Stimulated activated CD4-positive, alpha-beta T cell treated with anti-CD3 and anti-CD28 coated beads, Interleukin-1b, Interleukin-23, amount 100 ng/mL, for 24 hours (primary cell): ENCODE data around the gene ABCD2.
"Not testable (repeated sequence)": the region's sequence is repeated elsewhere in the genome, so short reads cannot be mapped to it uniquely, and the experiment has no call there.

Experiments used
- DNase-seq, 4 experiments: peaks; one replicate each; pipeline ENCODE4 v3.0.0-alpha.2; 2020; ENCODE audit warnings: low read depth in 4 of 4, low spot score in 1 of 4

Gene ABCD2

DNA sequence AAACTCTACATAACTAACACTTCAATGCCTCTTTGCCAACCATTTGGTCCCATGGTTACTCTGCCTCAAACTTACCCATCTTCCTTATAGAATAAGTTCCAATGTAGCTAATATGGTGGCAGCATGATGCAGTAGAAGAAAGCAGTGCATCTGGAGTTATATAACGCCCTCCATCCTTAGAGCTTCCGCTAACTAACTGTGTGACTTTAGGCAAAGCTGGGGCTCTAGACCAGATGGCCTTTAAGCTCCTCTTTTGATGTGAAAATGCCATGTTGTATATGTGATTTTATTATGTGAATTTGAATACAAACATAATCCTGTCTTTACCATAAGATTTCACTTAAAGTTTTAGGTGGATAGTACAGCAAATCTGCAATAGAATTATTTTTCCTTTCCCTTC, 6.1 kb downstream of the ABCD2 start:
- no peak for DNase-seq

DNA sequence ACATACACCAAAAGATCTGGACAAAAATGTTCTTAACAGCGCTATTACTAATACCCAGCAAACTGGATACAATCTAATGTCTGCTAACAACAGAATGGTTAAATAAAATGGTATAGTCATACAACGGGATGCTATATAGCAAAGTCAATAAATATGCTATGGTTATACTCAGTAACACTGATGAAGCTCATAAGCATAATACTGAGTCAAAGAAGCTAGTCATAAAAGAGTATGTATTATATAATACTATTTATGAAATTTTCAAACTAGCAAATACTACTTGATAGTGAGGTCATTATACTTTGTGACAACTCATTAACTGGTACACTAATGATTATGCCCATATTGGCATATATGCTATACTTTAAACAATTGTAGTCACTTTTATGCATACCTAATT, 7.4 kb downstream of the ABCD2 start:
- no peak for DNase-seq

DNA sequence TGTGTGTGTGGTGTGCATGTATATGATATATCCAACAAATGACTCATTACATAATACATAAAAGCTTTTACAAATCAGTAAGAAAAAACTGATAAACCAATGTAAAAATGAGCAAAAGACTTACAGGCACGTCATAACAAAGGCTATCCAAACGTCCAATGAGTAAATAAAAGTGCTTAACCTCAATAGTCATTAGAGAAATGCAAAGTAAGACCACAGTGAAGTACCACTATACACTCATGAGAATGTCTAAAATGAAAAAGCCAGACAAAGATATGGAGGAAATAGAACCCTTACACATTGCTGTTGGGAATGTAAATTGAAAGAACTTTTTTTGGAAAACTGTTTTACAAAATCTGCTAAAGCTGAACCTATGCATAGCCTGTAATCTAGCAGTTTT, 7.8 kb downstream of the ABCD2 start:
- no peak for DNase-seq

DNA sequence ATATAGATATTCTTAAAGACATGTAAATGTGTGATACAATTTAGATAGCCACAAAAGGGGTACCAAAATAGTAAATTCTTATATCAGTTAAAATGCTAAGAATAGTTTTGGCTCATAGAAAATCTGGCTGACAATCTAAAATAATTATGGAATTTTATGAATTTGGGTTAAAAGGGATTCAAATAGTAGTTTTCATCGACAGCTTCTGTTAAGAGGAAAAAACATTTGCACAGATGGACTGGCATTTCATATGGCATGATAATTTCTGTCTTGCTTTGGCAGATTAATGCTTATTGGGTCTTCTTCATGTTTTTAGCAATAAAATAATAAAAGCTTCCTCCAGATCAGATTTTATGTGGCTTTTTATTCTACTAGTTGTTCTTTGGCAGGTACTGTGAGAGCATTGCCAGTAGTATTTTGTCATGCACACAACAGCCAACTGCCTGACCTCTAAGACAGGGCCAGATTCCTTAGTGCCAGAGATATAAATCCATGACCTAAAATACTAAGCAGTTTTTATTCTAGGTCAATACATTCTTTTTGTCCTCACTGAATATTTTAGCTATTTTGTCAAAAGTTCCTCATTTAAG, 9.1 kb downstream of the ABCD2 start:
- DNase-seq: no peak

DNA sequence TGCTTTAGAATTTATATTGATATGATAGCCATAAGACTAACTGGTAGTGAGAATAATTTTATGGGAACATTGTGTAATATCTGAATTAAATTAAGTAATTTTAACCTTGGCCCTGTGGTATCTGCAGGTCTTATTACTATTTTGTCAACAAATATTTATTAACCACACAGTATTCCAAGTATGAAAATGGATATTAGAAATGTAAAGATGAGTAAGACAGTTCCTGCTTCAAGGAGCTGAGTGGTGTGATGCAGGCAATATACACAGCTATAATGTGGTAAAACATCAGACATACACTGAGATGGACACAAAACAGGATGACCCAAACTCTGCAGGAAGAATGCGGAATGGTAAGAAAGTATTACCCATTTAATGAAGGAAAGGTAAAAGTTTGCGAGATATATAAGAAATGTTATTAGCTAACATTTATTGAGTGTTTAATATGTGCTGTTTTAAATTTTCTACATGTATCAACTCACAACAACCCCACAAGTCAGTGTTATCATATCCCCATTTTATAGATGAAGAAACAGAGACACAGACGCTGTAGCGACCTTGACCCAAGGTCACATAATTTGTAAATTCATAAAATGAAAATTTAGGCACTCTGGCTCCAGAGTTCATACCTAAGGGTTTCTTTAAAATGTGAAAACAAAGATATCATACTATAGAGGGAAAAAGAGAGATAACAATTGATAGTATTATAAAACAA, 12.7 kb downstream of the ABCD2 start:
- DNase-seq: no peak

DNA sequence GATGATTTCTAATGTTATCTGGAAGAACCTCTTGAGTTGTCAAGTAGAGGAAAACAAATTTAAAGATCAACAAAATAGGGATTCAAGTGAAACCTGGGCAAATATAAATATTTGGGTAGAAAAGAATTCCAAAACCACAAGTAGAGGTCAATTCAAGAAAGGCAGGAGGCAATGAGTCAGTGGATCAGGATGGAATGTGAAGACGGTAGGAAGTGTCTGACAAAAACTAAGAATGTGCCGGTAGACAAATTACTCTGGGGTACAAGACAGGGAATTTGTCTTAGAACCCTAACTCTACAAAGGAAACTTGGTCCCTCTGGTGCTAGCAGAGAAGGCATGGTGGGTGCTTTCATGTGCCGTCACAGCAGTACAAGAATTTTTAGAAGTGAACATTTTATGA, 13.6 kb downstream of the ABCD2 start:
- no peak for DNase-seq

DNA sequence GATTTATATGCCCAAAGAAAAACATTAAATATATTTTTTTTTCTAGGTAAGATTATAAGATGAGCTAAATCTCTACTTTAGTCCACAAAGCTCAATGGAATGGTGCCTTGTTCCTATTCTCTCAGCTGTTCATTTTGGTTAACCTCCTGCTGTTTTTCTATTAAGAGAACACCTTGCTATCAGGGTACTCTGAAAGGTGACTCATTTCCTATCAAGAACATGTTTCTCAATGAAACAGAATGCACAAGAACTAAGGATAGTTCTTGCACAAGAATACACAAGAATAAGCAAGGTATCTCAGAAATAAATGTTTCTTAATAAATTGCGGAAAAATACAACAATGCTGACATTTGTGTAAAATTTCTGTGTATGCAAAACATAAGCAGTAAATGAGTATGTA, 14.1 kb downstream of the ABCD2 start:
- no peak for DNase-seq

DNA sequence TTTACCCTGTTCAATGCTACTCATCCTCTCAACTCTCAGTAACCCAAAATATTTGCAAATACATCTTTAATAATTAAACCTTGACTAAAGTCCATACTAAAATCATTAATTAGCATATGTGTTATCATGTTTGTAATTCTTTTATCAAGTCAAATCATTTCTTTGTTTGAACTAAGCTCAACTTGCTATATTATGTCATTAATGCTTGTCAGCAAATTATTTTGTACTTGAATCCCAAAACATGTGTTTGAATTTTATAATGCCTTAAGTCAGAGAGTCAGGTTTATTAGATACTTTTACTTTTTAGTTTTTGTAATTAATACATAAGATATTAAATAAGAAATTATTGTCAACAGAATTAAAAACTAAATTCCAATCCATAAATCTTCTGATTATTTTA, 16.5 kb downstream of the ABCD2 start:
- no peak for DNase-seq

DNA sequence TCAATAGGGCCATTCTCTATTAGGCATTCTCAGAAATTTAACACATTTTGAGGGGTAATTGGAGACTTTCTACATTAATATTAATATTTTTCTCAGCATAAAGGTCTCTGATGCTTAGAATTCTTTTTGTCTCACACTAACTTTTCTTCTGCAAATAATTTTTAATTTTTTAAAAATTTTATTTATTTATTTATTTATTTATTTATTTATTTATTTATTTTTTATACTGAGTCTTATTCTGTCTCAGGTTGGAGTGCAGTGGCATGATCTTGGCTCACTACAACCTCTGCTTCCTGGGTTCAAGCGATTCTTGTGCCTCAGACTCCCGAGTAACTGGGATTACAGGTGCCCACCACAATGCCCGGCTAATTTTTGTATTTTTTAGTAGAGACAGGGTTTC, 17.7 kb downstream of the ABCD2 start:
- not testable (repeated sequence) for DNase-seq

DNA sequence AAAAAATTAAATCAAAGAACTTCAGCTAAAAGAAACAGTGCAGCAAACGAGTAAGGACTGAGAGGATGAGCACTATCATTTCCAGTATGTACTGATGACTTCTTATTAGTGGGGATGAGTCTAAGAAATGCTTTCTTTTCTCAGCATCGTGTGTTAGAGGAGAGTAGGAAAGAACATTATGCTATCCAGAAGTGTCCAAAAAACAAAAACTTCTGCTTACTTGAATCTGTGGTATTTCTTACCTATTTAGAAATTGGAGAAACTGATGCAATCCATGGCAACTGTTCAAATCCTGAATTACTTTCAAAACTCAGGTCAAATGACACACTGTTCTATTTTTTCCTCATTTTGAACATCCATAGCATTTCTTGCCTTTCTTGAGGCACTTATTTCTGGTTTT, 23.7 kb downstream of the ABCD2 start:
- no peak for DNase-seq

DNA sequence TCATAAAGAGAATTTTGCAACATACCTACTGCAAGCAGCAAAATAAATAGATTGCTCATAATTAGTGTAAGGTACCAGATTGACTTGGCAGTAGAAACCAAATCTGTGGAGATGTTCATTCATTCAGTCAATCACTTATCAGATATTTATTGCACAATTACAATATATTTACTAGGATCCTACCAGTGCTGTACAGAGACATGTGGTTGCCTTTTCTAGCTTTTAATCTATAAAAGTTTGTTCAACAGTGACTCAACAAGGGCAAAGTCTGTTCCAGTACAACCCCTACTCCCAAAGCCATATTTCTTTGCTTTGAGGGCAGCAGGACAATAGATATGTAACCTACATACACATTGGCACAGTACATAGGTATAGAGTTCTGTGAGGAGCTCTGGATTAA, 27.3 kb downstream of the ABCD2 start:
- no peak for DNase-seq

DNA sequence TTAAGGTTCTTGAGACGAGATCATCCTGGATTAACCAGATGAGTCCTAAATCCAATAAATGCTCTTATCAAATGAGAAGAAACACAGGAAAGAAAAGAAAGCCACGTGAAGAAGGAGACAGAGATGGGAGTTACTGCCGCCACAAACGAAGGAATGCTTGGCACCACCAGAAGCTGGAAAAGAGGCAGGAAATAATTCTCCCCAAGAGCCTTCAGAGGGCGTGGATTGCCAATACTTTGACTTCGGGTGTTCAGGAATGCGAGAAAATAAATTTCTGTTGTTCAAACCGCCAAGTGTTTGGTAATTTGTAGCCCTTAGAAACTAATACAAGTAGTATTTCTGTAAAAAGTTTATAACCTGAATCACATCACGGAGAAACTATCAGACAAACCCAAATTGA, 31.3 kb downstream of the ABCD2 start:
- no peak for DNase-seq

DNA sequence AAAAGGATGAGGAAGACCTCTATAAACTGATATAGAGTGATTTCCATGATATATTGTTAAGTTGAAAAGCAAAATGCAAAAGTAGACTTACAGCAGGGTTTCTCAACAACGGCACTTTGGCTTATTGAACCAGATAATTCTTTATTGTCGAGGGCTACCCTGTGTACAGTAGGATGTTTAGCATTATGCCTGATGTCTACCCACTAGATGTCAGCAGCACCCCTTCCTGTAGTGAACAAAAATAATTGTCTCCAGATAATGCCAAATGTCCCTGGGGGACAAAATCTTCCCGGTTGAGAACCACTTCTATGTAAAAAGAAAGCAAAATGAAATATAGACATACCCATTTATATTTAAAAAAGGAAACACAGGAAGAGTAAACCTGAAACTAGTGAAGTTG, 32.4 kb downstream of the ABCD2 start:
- no peak for DNase-seq

DNA sequence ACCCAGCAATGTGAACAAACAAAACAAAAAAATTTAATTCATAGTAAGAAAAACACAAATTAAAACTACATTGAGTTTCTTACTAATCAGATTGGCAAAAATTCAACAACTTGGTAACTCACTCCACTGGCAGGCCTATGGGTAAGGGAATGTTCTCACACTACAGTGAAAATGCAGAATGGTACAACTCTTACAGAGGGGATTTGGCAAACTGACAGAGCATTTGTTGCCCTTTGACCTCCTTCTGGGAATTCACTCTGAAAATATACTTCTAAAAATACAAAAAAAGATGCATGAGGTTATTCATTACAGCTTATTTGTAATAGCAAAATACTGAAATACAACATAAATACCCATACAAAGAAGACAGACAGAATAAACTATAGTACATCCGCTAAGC, 32.8 kb downstream of the ABCD2 start:
- no peak for DNase-seq

DNA sequence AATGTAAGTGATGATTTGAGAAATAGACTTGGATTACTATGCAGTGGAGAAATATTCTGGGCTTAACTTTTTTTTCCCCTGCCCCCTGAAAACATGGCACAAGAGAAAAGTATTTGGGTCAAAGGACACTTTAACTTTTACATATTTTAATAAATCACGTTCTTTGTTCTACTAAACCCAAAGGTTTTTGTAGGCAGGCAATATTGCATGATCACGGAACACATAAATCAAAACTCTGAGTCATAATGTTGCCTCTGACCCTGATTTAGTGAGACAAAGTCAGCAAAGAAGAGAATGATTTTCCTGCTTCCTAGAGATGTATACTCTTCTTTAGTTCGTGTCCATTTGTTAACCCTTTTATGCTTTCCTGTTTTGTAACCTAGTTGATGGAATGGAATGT, 38.0 kb downstream of the ABCD2 start:
- DNase-seq: no peak

DNA sequence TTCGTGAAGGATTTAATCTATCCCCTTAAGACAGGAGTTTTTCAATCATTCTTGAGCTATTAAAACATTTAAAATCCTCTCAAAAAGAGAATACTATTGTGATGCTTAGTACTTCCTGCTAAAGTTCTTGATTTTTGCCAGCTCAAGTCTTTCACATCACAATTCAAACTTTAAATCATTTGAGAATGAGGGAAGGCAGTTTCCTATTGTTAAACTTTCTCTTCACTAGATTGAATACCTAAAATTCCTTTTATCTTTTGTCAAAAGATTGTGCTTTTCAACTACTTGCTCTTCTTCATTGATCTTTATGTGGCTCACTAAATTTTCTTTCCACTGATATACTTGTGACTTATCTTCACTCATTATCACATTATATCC, 44.1 kb downstream of the ABCD2 start:
- DNase-seq: no peak

DNA sequence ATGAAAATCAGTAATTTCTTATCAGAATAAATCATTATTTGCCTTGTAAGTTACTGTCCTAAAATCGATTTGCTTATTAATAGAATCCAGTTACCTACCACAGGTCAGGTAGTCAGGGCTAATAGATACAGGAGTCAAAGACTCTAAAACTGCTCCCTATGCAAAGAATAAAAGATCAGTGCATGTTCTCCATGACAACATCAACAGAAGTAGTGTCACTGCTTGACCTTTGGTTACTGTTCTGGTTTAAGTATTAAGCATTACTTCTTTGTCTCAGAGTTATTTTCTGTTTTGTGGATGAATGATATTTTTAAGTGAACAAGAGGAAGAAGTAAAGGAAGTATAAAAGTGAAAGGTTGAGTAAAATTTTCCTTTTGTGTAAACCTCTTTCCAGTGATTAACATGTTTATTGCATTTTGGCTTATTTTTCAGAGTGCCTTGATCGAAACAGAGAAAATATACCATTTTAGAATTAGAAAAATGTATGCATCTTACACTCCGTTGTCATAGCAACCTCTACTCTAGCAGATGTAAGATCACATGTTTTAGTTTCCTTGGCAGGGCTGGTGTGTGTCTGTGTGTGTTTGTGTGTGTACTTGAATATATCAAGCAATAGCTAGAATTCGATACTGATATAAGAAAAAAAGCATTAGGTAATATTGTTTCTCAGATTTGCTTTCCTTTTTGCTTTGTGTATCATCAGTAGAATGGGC, 44.7 kb downstream of the ABCD2 start:
- no peak for DNase-seq

DNA sequence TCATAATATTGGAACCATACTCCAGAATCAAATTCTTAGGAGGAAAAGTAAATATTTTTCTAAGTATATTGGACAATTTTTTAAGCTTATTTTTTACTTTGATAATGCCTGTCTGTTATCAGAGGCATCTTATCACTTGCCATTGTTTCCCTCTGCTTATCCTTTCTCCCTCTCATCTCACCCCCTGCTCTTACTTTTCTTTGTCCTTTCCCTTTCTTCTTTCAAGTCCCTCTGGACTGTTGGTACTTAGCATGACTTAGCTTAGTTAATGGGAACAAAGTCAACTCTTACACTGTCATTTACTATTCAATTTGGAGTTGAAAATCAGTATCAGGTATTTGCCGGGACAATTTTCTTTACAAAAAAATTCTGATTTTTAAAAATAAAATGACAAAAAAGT, 45.2 kb downstream of the ABCD2 start:
- DNase-seq: no peak

DNA sequence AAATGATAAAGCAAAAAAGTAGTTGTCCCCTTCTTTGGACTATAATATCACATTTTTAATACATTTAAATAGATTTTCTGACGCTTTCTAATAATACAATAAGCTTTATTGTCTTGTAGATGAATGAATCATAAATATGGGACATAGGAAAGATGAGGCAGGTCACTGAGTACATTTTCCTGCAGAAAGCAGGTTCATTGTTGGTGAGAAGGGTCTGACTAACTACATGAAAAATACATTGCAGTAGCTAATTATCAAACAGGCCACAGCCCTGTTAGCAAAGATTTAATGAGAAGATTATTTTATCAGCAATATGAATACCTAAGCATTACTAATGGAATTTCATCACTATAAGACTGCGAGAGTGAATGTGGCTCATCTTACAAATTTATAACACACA, 45.6 kb downstream of the ABCD2 start:
- DNase-seq: no peak

DNA sequence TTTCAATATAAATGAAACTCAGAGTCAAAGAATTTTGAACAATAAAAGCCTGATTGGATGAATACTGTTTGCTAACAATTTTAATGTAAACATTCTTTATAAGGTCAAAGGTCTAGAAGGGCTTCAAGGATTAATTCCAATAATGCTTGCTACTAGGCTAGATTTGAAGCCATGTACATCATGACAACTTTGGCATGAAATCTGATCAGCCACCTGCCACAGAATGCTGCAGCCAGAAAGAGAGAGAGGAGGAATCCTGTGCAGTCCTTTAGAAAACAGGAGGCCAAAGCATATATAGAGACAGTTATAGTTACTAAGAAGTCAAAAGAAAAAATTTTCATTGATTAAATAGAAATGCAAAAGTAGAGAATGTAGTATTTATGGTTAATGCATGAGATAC, 47.1 kb downstream of the ABCD2 start:
- DNase-seq: no peak

DNA sequence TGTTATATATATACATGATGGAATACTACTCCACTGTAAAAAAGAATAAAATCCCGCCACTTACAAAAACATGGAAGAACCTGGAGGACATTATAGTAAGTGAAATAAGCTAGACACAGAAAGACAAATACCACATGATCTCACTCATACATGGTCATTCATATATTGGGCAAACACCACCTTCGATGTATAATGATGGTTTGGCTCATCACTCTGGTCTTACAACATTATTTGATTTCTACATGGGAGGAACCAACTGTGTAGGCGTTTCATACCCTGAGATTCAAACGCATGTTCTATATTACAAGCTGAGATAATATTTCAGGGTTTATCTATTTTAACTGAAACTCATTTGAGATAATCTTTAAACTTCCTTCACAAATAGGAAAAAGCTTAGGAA, 48.3 kb downstream of the ABCD2 start:
- no peak for DNase-seq

DNA sequence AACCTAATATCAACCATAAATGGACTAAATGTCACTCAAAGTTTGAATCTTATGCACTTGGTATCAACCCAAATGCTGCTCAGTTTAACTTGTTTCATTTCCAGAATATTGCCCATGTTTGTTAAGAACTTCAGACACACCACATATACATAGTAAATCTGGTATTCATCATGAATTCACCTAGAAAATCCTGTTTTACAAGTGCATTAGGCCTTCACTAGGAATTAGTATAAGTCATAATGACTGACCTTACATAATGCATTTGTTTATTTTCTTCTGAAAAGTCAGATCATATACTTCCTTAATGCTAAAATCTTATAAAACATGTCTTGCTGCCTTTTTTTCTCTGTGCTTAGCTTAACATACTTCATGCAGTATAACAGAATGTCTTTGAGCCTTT, 66.1 kb downstream of the ABCD2 start:
- no peak for DNase-seq

DNA sequence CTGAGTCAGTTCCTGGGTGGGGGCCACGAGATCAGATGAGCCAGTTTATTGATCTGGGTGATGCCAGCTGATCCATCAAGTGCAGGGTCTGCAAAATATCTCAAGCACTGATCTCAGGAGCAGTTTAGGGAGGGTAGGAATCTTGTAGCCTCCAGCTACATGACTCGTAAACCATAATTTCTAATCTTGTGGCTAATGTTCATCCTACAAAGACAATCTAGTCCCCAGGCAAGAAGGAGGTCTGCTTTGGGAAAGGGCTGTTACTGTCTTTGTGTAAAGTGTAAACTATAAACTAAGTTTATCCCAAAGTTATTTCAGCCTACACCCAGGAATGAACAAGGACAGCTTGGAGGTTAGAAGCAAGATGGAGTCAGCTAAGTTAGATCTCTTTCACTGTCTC, 75.4 kb downstream of the ABCD2 start:
- DNase-seq: not testable (repeated sequence)
